IMR-90 (cell line): ENCODE measurements around the gene DAD1. TPM values are rescaled to one million over a fixed set of nuclear protein-coding genes. Genes with fewer than 3 reads are reported as not detected.
A peak's percentile ranks its signal among the peaks of the same experiment; 100 is the strongest.

Experiments
- ATAC-seq: fragments of 200-7000 bp; cut with Tn5 transposase; 2 replicates; pipeline ENCODE4 v1.9.1; 2020; ENCODE audit warnings: low read depth, mild to moderate bottlenecking, moderate library complexity
- BruUV-seq: library from RNA; stranded (reverse); fragments of 400-500 nt; replicated peaks from 2 replicates; lab custom pipeline; 2021; lab: Mats Ljungman, UMichigan
- CTCF ChIA-PET: fragments of 300-600 bp; formaldehyde crosslinking; extraction: SDS; loops from one replicate; lab custom pipeline; 2021; ENCODE audit warnings: antibody characterized with exemption; lab: Yijun Ruan, JAX
- POLR2A ChIA-PET: fragments of 300-600 bp; sonication (Branson Sonifier 250); formaldehyde crosslinking; loops from one replicate; lab custom pipeline; 2022; ENCODE audit warnings: antibody characterized with exemption; ENCODE audit not compliant: unreplicated experiment; lab: Charles Lee
- DNase-seq: peaks from one replicate; pipeline ENCODE4 v3.0.0; 2013
- H2AFZ ChIP-seq: replicated peaks from 2 replicates; pipeline ENCODE3; 2013; ENCODE audit warnings: low read length, mild to moderate bottlenecking; ENCODE audit not compliant: poor library complexity
- H2AK5ac ChIP-seq: 2 replicates; pipeline ENCODE4 v1.6.1; 2013; ENCODE audit warnings: low read depth, low read length, inconsistent platforms
- H2AK9ac ChIP-seq: replicated peaks from 2 replicates; pipeline ENCODE3; 2013; ENCODE audit warnings: mild to moderate bottlenecking, low read depth, low read length, moderate library complexity; ENCODE audit not compliant: poor library complexity
- H2BK120ac ChIP-seq: 2 replicates; pipeline ENCODE4 v1.6.1; 2013; ENCODE audit warnings: low read depth, low read length, inconsistent platforms
- H2BK15ac ChIP-seq: 3 replicates; pipeline ENCODE4 v1.6.1; 2013; ENCODE audit warnings: low read depth, low read length, inconsistent platforms
- H2BK20ac ChIP-seq: 2 replicates; pipeline ENCODE4 v1.6.1; 2013; ENCODE audit warnings: low read depth, mild to moderate bottlenecking, inconsistent platforms, low read length, moderate library complexity
- H2BK5ac ChIP-seq: 2 replicates; pipeline ENCODE4 v1.6.1; 2013; ENCODE audit warnings: mild to moderate bottlenecking, low read depth, low read length, inconsistent platforms; ENCODE audit not compliant: poor library complexity, severe bottlenecking
- H3K14ac ChIP-seq: replicated peaks from 2 replicates; pipeline ENCODE4 v1.6.1; 2013; ENCODE audit warnings: low read depth, low read length, inconsistent platforms
- H3K18ac ChIP-seq: 2 replicates; pipeline ENCODE4 v1.6.1; 2013; ENCODE audit warnings: low read depth, low read length, control low read depth
- H3K23ac ChIP-seq: 2 replicates; pipeline ENCODE4 v1.6.1; 2013; ENCODE audit warnings: low read depth, low read length, inconsistent platforms
- H3K27ac ChIP-seq: 2 replicates; pipeline ENCODE4 v1.5.1; 2013; ENCODE audit warnings: mild to moderate bottlenecking, control low read depth, low read length; ENCODE audit not compliant: insufficient read depth
- H3K27me3 ChIP-seq: 2 replicates; pipeline ENCODE4 v1.6.1; 2013; ENCODE audit warnings: low read length; ENCODE audit not compliant: control insufficient read depth, insufficient read depth
- H3K36me3 ChIP-seq: 2 replicates; pipeline ENCODE4 v1.6.1; 2013; ENCODE audit warnings: low read length, mixed read lengths; ENCODE audit not compliant: control insufficient read depth, insufficient read depth
- H3K4ac ChIP-seq: 2 replicates; pipeline ENCODE4 v1.6.1; 2013; ENCODE audit warnings: low read depth, low read length, inconsistent platforms
- H3K4me1 ChIP-seq: 2 replicates; pipeline ENCODE4 v1.6.1; 2013; ENCODE audit warnings: low read length, mixed read lengths; ENCODE audit not compliant: control insufficient read depth, insufficient read depth
- H3K4me2 ChIP-seq: 2 replicates; pipeline ENCODE4 v1.6.1; 2013; ENCODE audit warnings: low read depth, mild to moderate bottlenecking, control low read depth, low read length, moderate library complexity
- H3K4me3 ChIP-seq: 2 replicates; pipeline ENCODE4 v1.5.1; 2013; ENCODE audit warnings: low read depth, mild to moderate bottlenecking, control low read depth, low read length, moderate library complexity; ENCODE audit not compliant: insufficient read depth
- H3K56ac ChIP-seq: 2 replicates; pipeline ENCODE4 v1.6.1; 2013; ENCODE audit warnings: low read length, inconsistent platforms; ENCODE audit not compliant: insufficient read depth; ENCODE audit errors: extremely low read depth
- H3K79me1 ChIP-seq, 2 experiments: 2 replicates each; pipeline ENCODE4 v1.6.1; 2013; ENCODE audit warnings: low read length in 2 of 2, inconsistent platforms in 1 of 2, low read depth in 1 of 2
- H3K9ac ChIP-seq: 2 replicates; pipeline ENCODE4 v1.6.1; 2013; ENCODE audit warnings: low read depth, low read length, control low read depth
- H3K9me1 ChIP-seq: 2 replicates; pipeline ENCODE4 v1.6.1; 2013; ENCODE audit warnings: low read length, inconsistent platforms; ENCODE audit not compliant: insufficient read depth
- H3K9me3 ChIP-seq: 2 replicates; pipeline ENCODE4 v1.6.1; 2013; ENCODE audit warnings: low read length; ENCODE audit not compliant: control insufficient read depth, insufficient read depth
- H4K20me1 ChIP-seq: 2 replicates; pipeline ENCODE4 v1.6.1; 2013; ENCODE audit warnings: low read length, inconsistent platforms; ENCODE audit not compliant: insufficient read depth
- H4K5ac ChIP-seq: 2 replicates; pipeline ENCODE4 v1.6.1; 2013; ENCODE audit warnings: mild to moderate bottlenecking, low read depth, low read length, control low read depth
- H4K8ac ChIP-seq, 2 experiments: 2 replicates each; pipeline ENCODE4 v1.6.1; 2013; ENCODE audit warnings: low read depth in 2 of 2, low read length in 2 of 2, control low read depth in 1 of 2, inconsistent platforms in 1 of 2
- H4K91ac ChIP-seq: 2 replicates; pipeline ENCODE4 v1.6.1; 2013; ENCODE audit warnings: low read depth, low read length, inconsistent platforms; ENCODE audit not compliant: insufficient read depth
- BHLHE40 ChIP-seq: fragments of 150-350 bp; IDR thresholded peaks from 2 replicates; pipeline ENCODE4 v1.6.1; 2016; ENCODE audit warnings: mild to moderate bottlenecking, low read depth, low read length
- CEBPB ChIP-seq: IDR thresholded peaks from 2 replicates; pipeline ENCODE4 v1.6.1; 2012; ENCODE audit warnings: low read depth, low read length, improper control_type of control experiment
- FOS ChIP-seq: fragments of 150-350 bp; IDR thresholded peaks from 2 replicates; pipeline ENCODE4 v1.6.1; 2016; ENCODE audit warnings: low read depth, low read length
- MAFK ChIP-seq: IDR thresholded peaks from 2 replicates; pipeline ENCODE4 v1.6.1; 2012; ENCODE audit warnings: low read depth, low read length, improper control_type of control experiment
- MXI1 ChIP-seq: IDR thresholded peaks from 2 replicates; pipeline ENCODE4 v1.6.1; 2012; ENCODE audit warnings: low read depth, mild to moderate bottlenecking, low read length, moderate library complexity, borderline replicate concordance
- NFE2L2 ChIP-seq: fragments of 150-350 bp; IDR thresholded peaks from 2 replicates; pipeline ENCODE4 v1.6.1; 2016; ENCODE audit warnings: low read depth, mild to moderate bottlenecking, low read length
- POLR2A ChIP-seq: IDR thresholded peaks from 2 replicates; pipeline ENCODE4 v1.6.1; 2012; ENCODE audit warnings: mild to moderate bottlenecking, low read depth, low read length
- RAD21 ChIP-seq: IDR thresholded peaks from 2 replicates; pipeline ENCODE4 v1.6.1; 2012; ENCODE audit warnings: low read length, improper control_type of control experiment
- RCOR1 ChIP-seq: IDR thresholded peaks from 2 replicates; pipeline ENCODE4 v1.6.1; 2012; ENCODE audit warnings: mild to moderate bottlenecking, low read length, improper control_type of control experiment; ENCODE audit not compliant: insufficient replicate concordance
- SMC3 ChIP-seq: fragments of 150-350 bp; IDR thresholded peaks from 2 replicates; pipeline ENCODE4 v1.6.1; 2016; ENCODE audit warnings: low read depth, mild to moderate bottlenecking, antibody characterized with exemption, low read length, moderate library complexity
- WGBS, 2 experiments: methylation state at CpG; one replicate each; pipeline versions ENCODE4 v1.1.5 to v1.1.7; 2013; ENCODE audit warnings: missing lambda C conversion rate in 2 of 2; ENCODE audit not compliant: insufficient read length in 1 of 2; ENCODE audit errors: extremely low coverage in 2 of 2; 5-methylcytosine and 5-hydroxymethylcytosine counted together
- dilution Hi-C: fragments of 300-500 bp; cut with HindIII; formaldehyde crosslinking; loops from one replicate; pipeline ENCODE4 v1.14.3; 2018; ENCODE audit warnings: low sequenced_read_pairs; ENCODE audit not compliant: unreplicated experiment
- in situ Hi-C: fragments of 300-500 bp; cut with MboI; formaldehyde crosslinking; loops from 3 replicates; pipeline ENCODE4 v1.14.3; 2019; ENCODE audit warnings: low sequenced_read_pairs, inconsistent platforms, mixed read lengths
- intact Hi-C: fragments of 100-400 bp; cut with micrococcal nuclease; formaldehyde crosslinking; loops from 2 replicates; pipeline ENCODE4 v1.10.0; 2022
- polyA plus RNA-seq, 3 experiments: library from polyadenylated mRNA; depleted of rRNA; stranded (reverse); fragments of >200 nt; gene quantifications; 2 replicates each; pipeline ENCODE4 v1.2.3, GENCODE V29; 2012; ENCODE audit warnings: low replicate concordance in 1 of 3
- total RNA-seq: library from RNA; depleted of rRNA; stranded (reverse); fragments of >200 nt; gene quantifications from 2 replicates; pipeline ENCODE4 v1.2.3, GENCODE V29; 2012
- TF ChIP-seq, protein P1 (sequence below): conservative IDR thresholded peaks from 2 replicates; pipeline ENCODE4 v1.5.1; 2012; ENCODE audit warnings: mild to moderate bottlenecking, low read depth, low read length, improper control_type of control experiment
- TF ChIP-seq, protein P2 (sequence below): fragments of 150-350 bp; IDR thresholded peaks from 2 replicates; pipeline ENCODE4 v1.6.1; 2016; ENCODE audit warnings: low read depth, mild to moderate bottlenecking, low read length, moderate library complexity, borderline replicate concordance

DAD1 gene
- total and polyA plus RNA-seq, 2 of the 4 experiments (the other 2 are of a cell fraction) = 396 to 496 TPM

DNA sequence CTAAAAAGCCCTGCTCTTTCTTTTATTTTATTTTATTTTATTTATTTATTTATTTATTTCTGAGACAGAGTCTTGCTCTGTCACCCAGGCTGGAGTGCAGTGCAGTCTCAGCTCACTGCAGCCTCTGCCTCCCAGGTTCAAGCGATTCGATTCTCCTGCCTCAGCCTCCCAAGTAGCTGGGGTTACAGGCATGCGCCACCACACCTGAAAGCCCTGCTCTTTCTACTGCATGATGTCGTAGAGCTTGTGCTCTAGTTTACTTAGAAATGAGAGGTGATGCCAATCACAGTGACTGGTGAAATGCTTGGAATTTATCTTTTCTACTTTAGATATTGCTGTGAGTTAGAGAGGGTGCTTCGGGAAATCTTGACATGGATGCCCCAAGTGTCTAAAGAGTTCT is 54.5 kb downstream of the DAD1 start:
- Histone ChIP-seq H4K91ac (peak overlapping the region; percentile 40), H3K14ac (no peak overlapping the region), H2AFZ (no peak overlapping the region), H3K4me2 (no peak overlapping the region), H2AK9ac (no peak overlapping the region), H3K4ac (peak overlapping the region; percentile 35; the same call in 1 of the 2 replicates), H3K27ac (no peak overlapping the region), H4K5ac (no peak overlapping the region), H2BK120ac (peak overlapping the region; percentile 79; the same call in 1 of the 2 replicates), H3K79me1 (no peaks in the 10 kb centered on the region), H3K27me3 (no peaks in the 10 kb centered on the region), H4K20me1 (no peaks in the 10 kb centered on the region), H4K8ac (no peak overlapping the region; a peak in 1 of 4 replicates), H3K9me1 (peaks cover 13% of the 10 kb centered on the region), H3K9me3 (no peaks in the 10 kb centered on the region), H3K56ac (no peak overlapping the region), H3K36me3 (no peaks in the 10 kb centered on the region), H2BK15ac (peak overlapping the region; percentile 74; the same call in 2 of the 3 replicates), H3K23ac (no peak overlapping the region), H2BK20ac (peak overlapping the region; percentile 67), H3K18ac (no peak overlapping the region), H2BK5ac (no peak overlapping the region), H3K4me3 (no peak overlapping the region), H3K9ac (no peak overlapping the region), H3K4me1 (peaks cover 12% of the 10 kb centered on the region), H2AK5ac (peak overlapping the region; percentile 74; the same call in 1 of the 2 replicates)
- no TSS peak for BruUV-seq
- no peak for TF ChIP-seq MAFK
- TF ChIP-seq FOS = no peak
- TF ChIP-seq, protein P1, sequence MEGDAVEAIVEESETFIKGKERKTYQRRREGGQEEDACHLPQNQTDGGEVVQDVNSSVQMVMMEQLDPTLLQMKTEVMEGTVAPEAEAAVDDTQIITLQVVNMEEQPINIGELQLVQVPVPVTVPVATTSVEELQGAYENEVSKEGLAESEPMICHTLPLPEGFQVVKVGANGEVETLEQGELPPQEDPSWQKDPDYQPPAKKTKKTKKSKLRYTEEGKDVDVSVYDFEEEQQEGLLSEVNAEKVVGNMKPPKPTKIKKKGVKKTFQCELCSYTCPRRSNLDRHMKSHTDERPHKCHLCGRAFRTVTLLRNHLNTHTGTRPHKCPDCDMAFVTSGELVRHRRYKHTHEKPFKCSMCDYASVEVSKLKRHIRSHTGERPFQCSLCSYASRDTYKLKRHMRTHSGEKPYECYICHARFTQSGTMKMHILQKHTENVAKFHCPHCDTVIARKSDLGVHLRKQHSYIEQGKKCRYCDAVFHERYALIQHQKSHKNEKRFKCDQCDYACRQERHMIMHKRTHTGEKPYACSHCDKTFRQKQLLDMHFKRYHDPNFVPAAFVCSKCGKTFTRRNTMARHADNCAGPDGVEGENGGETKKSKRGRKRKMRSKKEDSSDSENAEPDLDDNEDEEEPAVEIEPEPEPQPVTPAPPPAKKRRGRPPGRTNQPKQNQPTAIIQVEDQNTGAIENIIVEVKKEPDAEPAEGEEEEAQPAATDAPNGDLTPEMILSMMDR = no peak
- no peak for TF ChIP-seq POLR2A
- no peak for TF ChIP-seq SMC3
- no peak for TF ChIP-seq MXI1
- no peak for TF ChIP-seq NFE2L2
- no peak for TF ChIP-seq RCOR1
- no peak for TF ChIP-seq RAD21
- no peak for TF ChIP-seq BHLHE40
- TF ChIP-seq, protein P2, sequence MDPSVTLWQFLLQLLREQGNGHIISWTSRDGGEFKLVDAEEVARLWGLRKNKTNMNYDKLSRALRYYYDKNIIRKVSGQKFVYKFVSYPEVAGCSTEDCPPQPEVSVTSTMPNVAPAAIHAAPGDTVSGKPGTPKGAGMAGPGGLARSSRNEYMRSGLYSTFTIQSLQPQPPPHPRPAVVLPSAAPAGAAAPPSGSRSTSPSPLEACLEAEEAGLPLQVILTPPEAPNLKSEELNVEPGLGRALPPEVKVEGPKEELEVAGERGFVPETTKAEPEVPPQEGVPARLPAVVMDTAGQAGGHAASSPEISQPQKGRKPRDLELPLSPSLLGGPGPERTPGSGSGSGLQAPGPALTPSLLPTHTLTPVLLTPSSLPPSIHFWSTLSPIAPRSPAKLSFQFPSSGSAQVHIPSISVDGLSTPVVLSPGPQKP = no peak
- no peak for TF ChIP-seq CEBPB
- POLR2A ChIA-PET = no interaction called here
- no peak for DNase-seq
- CTCF ChIA-PET = interaction anchor here (2.0 kb wide), 1 partner anchor 10 kb away, joined by 5 read pairs; no protein-coding TSS in a partner anchor
- in situ Hi-C loops = loop anchor here (25.0 kb wide), 1 partner anchor 778 kb away; the partner anchor contains the start of genes BCL2L2, PABPN1 and PPP1R3E
- dilution Hi-C loops = no loop called here
- intact Hi-C loops = loop anchor here (10.0 kb wide), 1 partner anchor 340 kb away; no protein-coding TSS in a partner anchor
- ATAC-seq = no peak
- no CpG with 5 or more reads among the region's 5 CpGs for WGBS, 2 experiments
